SK-MEL-5 (cell line): Measurements from ENCODE around the gene TMPRSS2. TPM values are rescaled to one million over a fixed set of nuclear protein-coding genes. Genes with fewer than 3 reads are reported as not detected.

ENCODE experiments used
- DNase-seq: peaks from one replicate; pipeline ENCODE4 v3.0.0-alpha.2; 2016; ENCODE audit warnings: low read depth, low spot score
- in situ Hi-C: cut with HindIII; loops from 2 replicates; pipeline ENCODE4 v1.10.0; 2016; ENCODE audit warnings: low sequenced_read_pairs, high pct_unique_total_duplicates, low pct_unique_long_range_greater_than_20kb
- total RNA-seq: library from RNA; depleted of rRNA; stranded (reverse); fragments of >200 nt; shearing (Covaris generic); gene quantifications from 2 replicates; pipeline ENCODE4 v1.2.3, GENCODE V29; 2014

Gene TMPRSS2
- total RNA-seq, 1 experiment from 2014 or later: not detected

- in situ Hi-C loops: no loop called here
- DNase-seq: no peak
These were observed 12.0 kb upstream of the TMPRSS2 start for GRCh38 chr21:41519806-41520559.

GRCh38 chr21:41518757-41519156, 10.8 kb upstream of the TMPRSS2 start:
- in situ Hi-C loops: no loop called here
- no peak for DNase-seq

- no peak for DNase-seq
- in situ Hi-C loops: no loop called here
These were observed 3.9 kb upstream of the TMPRSS2 start for GRCh38 chr21:41511858-41512257.

GRCh38 chr21:41510500-41510899, 2.5 kb upstream of the TMPRSS2 start:
- no peak for DNase-seq
- in situ Hi-C loops: no loop called here

GRCh38 chr21:41509733-41510132, 1.8 kb upstream of the TMPRSS2 start:
- DNase-seq: no peak
- in situ Hi-C loops: no loop called here

- in situ Hi-C loops: no loop called here
These were observed 1.2 kb upstream of the TMPRSS2 start for GRCh38 chr21:41509145-41509496.

GRCh38 chr21:41508415-41509144, 622 bp upstream of the TMPRSS2 start:
- in situ Hi-C loops: no loop called here
- no peak for DNase-seq

More at GRCh38 chr21:41509145-41509496, 1.2 kb upstream of the TMPRSS2 start:
- no peak for DNase-seq

GRCh38 chr21:41506611-41507520, 1.1 kb downstream of the TMPRSS2 start:
- no peak for DNase-seq
- in situ Hi-C loops: no loop called here

- no peak for DNase-seq
These were observed 1.9 kb downstream of the TMPRSS2 start for GRCh38 chr21:41506005-41506594.

GRCh38 chr21:41504030-41504429, 3.9 kb downstream of the TMPRSS2 start:
- no peak for DNase-seq
- in situ Hi-C loops: no loop called here

More at GRCh38 chr21:41506005-41506594, 1.9 kb downstream of the TMPRSS2 start:
- in situ Hi-C loops: no loop called here

GRCh38 chr21:41503331-41503730, 4.6 kb downstream of the TMPRSS2 start:
- no peak for DNase-seq
- in situ Hi-C loops: no loop called here

GRCh38 chr21:41501919-41502318, 6.0 kb downstream of the TMPRSS2 start:
- peak; percentile 4 for DNase-seq
- in situ Hi-C loops: no loop called here

- no peak for DNase-seq
- in situ Hi-C loops: no loop called here
These were observed 7.0 kb downstream of the TMPRSS2 start for GRCh38 chr21:41500931-41501381.

- in situ Hi-C loops: no loop called here
- no peak for DNase-seq
These were observed 7.6 kb downstream of the TMPRSS2 start for GRCh38 chr21:41500363-41500762.

GRCh38 chr21:41499920-41500319, 8.0 kb downstream of the TMPRSS2 start:
- in situ Hi-C loops: no loop called here

GRCh38 chr21:41497788-41498187, 10.2 kb downstream of the TMPRSS2 start:
- in situ Hi-C loops: no loop called here
- no peak for DNase-seq

More at GRCh38 chr21:41499920-41500319, 8.0 kb downstream of the TMPRSS2 start:
- DNase-seq: no peak

GRCh38 chr21:41497008-41497407, 10.9 kb downstream of the TMPRSS2 start:
- no peak for DNase-seq
- in situ Hi-C loops: no loop called here

GRCh38 chr21:41494242-41494641, 13.7 kb downstream of the TMPRSS2 start:
- DNase-seq: no peak
- in situ Hi-C loops: no loop called here
